DOHH2 (cell line): ENCODE data around the gene DCLRE1C.

Experiments
- CTCF ChIP-seq: fragments of 200-600 bp; sonication (generic); IDR thresholded peaks from one replicate; pipeline ENCODE4 v1.5.1; 2014; ENCODE audit warnings: antibody characterized with exemption, mild to moderate bottlenecking, low read depth, low read length; ENCODE audit not compliant: poor library complexity, severe bottlenecking
- EZH2phosphoT487 ChIP-seq: fragments of 200-600 bp; sonication (generic); IDR thresholded peaks from 2 replicates; pipeline ENCODE4 v1.6.1; 2017; ENCODE audit warnings: borderline replicate concordance, mild to moderate bottlenecking, antibody characterized with exemption, low read length, moderate library complexity, mixed read lengths

- no peak for TF ChIP-seq CTCF
- no peak for TF ChIP-seq EZH2phosphoT487
These were observed 34.9 kb downstream of the DCLRE1C start for GRCh38 chr10:14918964-14919363.
